ENCODE data around the gene TRIM10. TPM values are rescaled to one million over a fixed set of nuclear protein-coding genes. Genes with fewer than 3 reads are reported as not detected.

Gene TRIM10
- polyA plus RNA-seq, 4 donors: 1.4 to 6.4 (median 5.4) TPM

DNA sequence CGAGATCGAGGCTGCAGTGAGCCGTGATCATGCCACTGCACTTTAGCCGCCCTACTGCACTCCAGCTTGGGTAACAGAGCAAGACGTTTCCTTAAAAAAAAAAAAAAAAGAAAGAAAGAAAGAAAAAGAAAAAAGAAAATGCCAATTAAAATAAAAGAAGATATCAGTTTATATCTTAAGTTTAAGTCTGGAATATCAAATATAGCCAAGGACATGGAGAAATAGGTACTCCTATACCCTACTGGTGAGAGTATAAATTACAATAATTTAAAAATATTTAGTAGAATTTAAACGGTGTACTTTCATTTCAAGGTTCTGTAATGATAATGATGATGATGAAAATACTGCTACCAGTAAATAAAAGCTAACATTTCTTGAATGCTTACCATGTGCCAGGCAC, 44.3 kb downstream of the TRIM10 start:
- DNase-seq (no peak), FAIRE-seq (no peak)
- Histone ChIP-seq H3K27me3 (ENCODE audit: control insufficient read depth in 3 of 3, insufficient read depth in 3 of 3, low read length in 3 of 3) (peaks cover 0 to 13% (median 0%) of the 10 kb centered on the region in 3 donors), H3K27ac (ENCODE audit: low read depth in 1 of 3, low read length in 2 of 3) (no peak overlapping the region), H3K36me3 (ENCODE audit: control insufficient read depth in 3 of 3, insufficient read depth in 2 of 3, low read depth in 1 of 3, low read length in 3 of 3) (no peaks in the 10 kb centered on the region), H3K9me3 (ENCODE audit: control insufficient read depth in 2 of 2, insufficient read depth in 1 of 2, low read depth in 1 of 2, low read length in 1 of 2) (no peaks in the 10 kb centered on the region), H3K4me1 (ENCODE audit: control insufficient read depth in 3 of 3, insufficient read depth in 2 of 3, low read depth in 1 of 3, low read length in 2 of 3) (peaks cover 1 to 36% (median 4%) of the 10 kb centered on the region in 3 donors), H3K4me3 (ENCODE audit: low read depth in 1 of 3, low read length in 3 of 3) (no peak overlapping the region)
- WGBS, 3 donors: 73 to 77% (median 76%) methylated on average over 6 of the region's 6 CpGs

GRCh38 chr6:30113841-30114240, 47.2 kb downstream of the TRIM10 start:
- Histone ChIP-seq H3K36me3 (ENCODE audit: control insufficient read depth in 3 of 3, insufficient read depth in 2 of 3, low read depth in 1 of 3, low read length in 3 of 3) (no peaks in the 10 kb centered on the region), H3K4me1 (ENCODE audit: control insufficient read depth in 3 of 3, insufficient read depth in 2 of 3, low read depth in 1 of 3, low read length in 2 of 3) (peaks cover 2 to 29% (median 4%) of the 10 kb centered on the region in 3 donors), H3K4me3 (ENCODE audit: low read depth in 1 of 3, low read length in 3 of 3) (no peak overlapping the region), H3K27ac (ENCODE audit: low read depth in 1 of 3, low read length in 2 of 3) (peak overlapping the region; percentile 67 to 90 (median 82)), H3K9me3 (ENCODE audit: control insufficient read depth in 2 of 2, insufficient read depth in 1 of 2, low read depth in 1 of 2, low read length in 1 of 2) (no peaks in the 10 kb centered on the region), H3K27me3 (ENCODE audit: control insufficient read depth in 3 of 3, insufficient read depth in 3 of 3, low read length in 3 of 3) (peaks cover 0 to 25% (median 4%) of the 10 kb centered on the region in 3 donors)
- 3 to 35% (median 15%) methylated on average over 1 of the region's 1 CpG for WGBS, 3 donors
- peak; percentile 61 to 71 for DNase-seq
- no peak for FAIRE-seq

DNA sequence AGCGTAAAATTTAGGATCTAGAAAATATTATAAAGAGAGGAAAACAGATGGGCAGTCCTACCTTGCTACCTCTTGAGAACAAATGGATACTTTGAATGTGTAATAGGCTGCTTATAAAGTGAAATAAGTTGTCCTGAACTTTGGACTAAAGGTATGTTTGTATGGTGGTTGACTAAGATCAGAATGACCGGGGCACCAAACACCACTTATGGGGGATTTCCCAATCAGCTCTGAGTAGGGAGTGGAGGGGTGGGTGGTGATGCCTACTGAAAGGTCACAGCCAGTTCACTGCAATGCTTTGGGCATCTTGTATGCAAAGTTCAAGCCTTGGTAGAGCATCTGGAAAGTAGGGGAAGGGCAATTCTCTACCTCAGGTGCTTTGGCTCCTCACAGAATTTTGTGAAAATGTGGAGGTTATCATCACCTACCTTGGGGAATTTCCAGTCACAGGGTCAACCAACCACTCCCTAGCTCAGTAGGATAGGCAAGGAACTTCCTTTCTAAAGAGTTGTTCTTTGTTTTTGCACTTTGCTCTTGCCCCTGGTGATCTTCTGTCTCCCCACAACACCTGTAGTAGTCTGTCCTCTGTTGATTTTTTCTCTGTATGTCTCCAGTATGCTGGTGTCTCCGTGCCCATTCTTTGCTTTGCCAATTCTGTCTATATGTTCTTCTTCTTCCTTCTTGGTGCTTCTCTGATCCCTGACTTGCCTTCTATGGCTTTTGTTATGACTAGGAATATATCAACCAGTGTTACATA, 47.8 kb downstream of the TRIM10 start, which contains the start of gene TRIM31:
Gene TRIM31, minus strand, starts transcription at position 88 of the 757 bp plus-strand sequence. CDS start 285 bp downstream, outside the sequence.
- Histone ChIP-seq H3K36me3 (ENCODE audit: control insufficient read depth in 3 of 3, insufficient read depth in 2 of 3, low read depth in 1 of 3, low read length in 3 of 3) (no peaks in the 10 kb centered on the region), H3K27ac (ENCODE audit: low read depth in 1 of 3, low read length in 2 of 3) (peak within 1 kb of the TSS; percentile 67 to 90 (median 82)), H3K27me3 (ENCODE audit: control insufficient read depth in 3 of 3, insufficient read depth in 3 of 3, low read length in 3 of 3) (peaks cover 0 to 27% (median 4%) of the 10 kb centered on the region in 3 donors), H3K9me3 (ENCODE audit: control insufficient read depth in 2 of 2, insufficient read depth in 1 of 2, low read depth in 1 of 2, low read length in 1 of 2) (no peaks in the 10 kb centered on the region), H3K4me1 (ENCODE audit: control insufficient read depth in 3 of 3, insufficient read depth in 2 of 3, low read depth in 1 of 3, low read length in 2 of 3) (peaks cover 4 to 25% (median 4%) of the 10 kb centered on the region in 3 donors), H3K4me3 (ENCODE audit: low read depth in 1 of 3, low read length in 3 of 3) (peak within 1 kb of the TSS; percentile 27 to 44 (median 44))
- FAIRE-seq: no peak
- 28 to 59% (median 29%) methylated on average over 3 of the region's 3 CpGs for WGBS, 3 donors
- DNase-seq: peak; percentile 71 to 95

- Histone ChIP-seq H3K27ac (ENCODE audit: low read depth in 1 of 3, low read length in 2 of 3) (peak overlapping the region; percentile 67 to 74 (median 73)), H3K27me3 (ENCODE audit: control insufficient read depth in 3 of 3, insufficient read depth in 3 of 3, low read length in 3 of 3) (peaks cover 0 to 27% (median 4%) of the 10 kb centered on the region in 3 donors), H3K4me3 (ENCODE audit: low read depth in 1 of 3, low read length in 3 of 3) (peak overlapping the region; percentile 27 to 44 (median 44)), H3K9me3 (ENCODE audit: control insufficient read depth in 2 of 2, insufficient read depth in 1 of 2, low read depth in 1 of 2, low read length in 1 of 2) (no peaks in the 10 kb centered on the region), H3K36me3 (ENCODE audit: control insufficient read depth in 3 of 3, insufficient read depth in 2 of 3, low read depth in 1 of 3, low read length in 3 of 3) (peaks cover 0 to 3% (median 0%) of the 10 kb centered on the region in 3 donors), H3K4me1 (ENCODE audit: control insufficient read depth in 3 of 3, insufficient read depth in 2 of 3, low read depth in 1 of 3, low read length in 2 of 3) (peaks cover 4 to 25% (median 4%) of the 10 kb centered on the region in 3 donors)
- FAIRE-seq (no peak), DNase-seq (no peak)
- WGBS, 3 donors: 69 to 79% (median 75%) methylated on average over 10 of the region's 10 CpGs
Measured at GRCh38 chr6:30112402-30112994, 48.5 kb downstream of the TRIM10 start.

DNA sequence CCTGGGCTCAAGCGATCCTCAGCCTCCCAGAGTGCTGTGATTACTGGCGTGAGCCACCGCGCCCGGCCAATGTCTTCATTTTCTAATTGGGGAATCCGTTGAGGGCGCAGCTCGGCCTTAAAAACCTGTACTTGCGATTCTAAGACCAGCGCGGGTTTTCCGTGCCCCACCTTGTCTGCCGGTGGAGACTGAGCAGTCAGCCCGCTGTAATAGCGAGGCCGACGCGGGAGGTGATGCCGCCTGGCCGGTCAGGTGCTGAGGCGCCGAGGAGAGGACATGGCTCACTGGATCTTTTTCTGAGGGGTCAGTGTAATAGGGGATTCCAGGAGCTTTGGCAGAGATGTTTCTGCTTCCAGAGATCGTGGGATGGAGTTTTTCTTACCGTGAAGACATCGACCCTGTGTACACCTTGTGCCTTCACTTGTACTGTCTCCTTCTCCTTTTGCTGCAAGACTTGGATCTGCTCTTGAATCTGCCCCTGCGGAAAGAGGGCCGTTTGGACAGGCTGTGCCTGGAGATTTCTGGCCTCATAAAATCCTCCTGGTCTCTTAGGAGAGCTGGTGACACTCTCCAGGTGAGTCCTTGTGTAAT, 49.6 kb downstream of the TRIM10 start:
- Histone ChIP-seq H3K4me3 (ENCODE audit: low read depth in 1 of 3, low read length in 3 of 3) (peak overlapping the region in 2 of 3 donors; percentile 27 to 44), H3K27me3 (ENCODE audit: control insufficient read depth in 3 of 3, insufficient read depth in 3 of 3, low read length in 3 of 3) (peaks cover 0 to 27% (median 4%) of the 10 kb centered on the region in 3 donors), H3K9me3 (ENCODE audit: control insufficient read depth in 2 of 2, insufficient read depth in 1 of 2, low read depth in 1 of 2, low read length in 1 of 2) (no peaks in the 10 kb centered on the region), H3K27ac (ENCODE audit: low read depth in 1 of 3, low read length in 2 of 3) (peak overlapping the region in 2 of 3 donors; percentile 39 to 67), H3K4me1 (ENCODE audit: control insufficient read depth in 3 of 3, insufficient read depth in 2 of 3, low read depth in 1 of 3, low read length in 2 of 3) (peaks cover 4 to 25% (median 4%) of the 10 kb centered on the region in 3 donors), H3K36me3 (ENCODE audit: control insufficient read depth in 3 of 3, insufficient read depth in 2 of 3, low read depth in 1 of 3, low read length in 3 of 3) (peaks cover 0 to 3% (median 0%) of the 10 kb centered on the region in 3 donors)
- peak; percentile 35 to 45 for DNase-seq
- FAIRE-seq: no peak
- 61 to 69% (median 64%) methylated on average over 27 of the region's 27 CpGs for WGBS, 3 donors

DNA sequence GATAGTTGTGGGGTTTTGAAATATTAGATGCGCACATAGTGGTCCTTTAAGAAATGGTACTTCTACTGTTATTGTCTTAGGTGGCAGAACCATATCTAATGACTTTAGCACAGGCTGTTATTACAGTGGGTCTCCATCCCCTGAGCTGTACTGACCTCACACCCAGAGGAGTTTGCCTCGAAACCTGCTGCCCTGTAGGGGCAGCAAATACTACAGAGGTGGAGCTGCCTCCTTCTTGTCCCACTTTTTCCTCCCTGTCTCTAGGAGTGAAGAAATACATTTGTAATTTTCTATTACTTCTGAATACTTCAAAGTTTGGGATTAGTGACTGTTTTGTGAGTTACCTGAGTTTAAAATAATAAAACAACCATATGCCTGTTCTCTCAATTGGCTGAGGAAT, 56.4 kb downstream of the TRIM10 start:
- WGBS, 3 donors: 84 to 85% (median 84%) methylated on average over 2 of the region's 2 CpGs
- H3K4me1 ChIP-seq (ENCODE audit: control insufficient read depth in 3 of 3, insufficient read depth in 2 of 3, low read depth in 1 of 3, low read length in 2 of 3): peaks cover 6 to 30% (median 14%) of the 10 kb centered on the region in 3 donors
- peaks cover 0 to 17% (median 10%) of the 10 kb centered on the region in 3 donors for H3K27me3 ChIP-seq (ENCODE audit: control insufficient read depth in 3 of 3, insufficient read depth in 3 of 3, low read length in 3 of 3)
- DNase-seq: no peak
- H3K36me3 ChIP-seq (ENCODE audit: control insufficient read depth in 3 of 3, insufficient read depth in 2 of 3, low read depth in 1 of 3, low read length in 3 of 3): peaks cover 0 to 10% (median 0%) of the 10 kb centered on the region in 3 donors
- H3K9me3 ChIP-seq (ENCODE audit: control insufficient read depth in 2 of 2, insufficient read depth in 1 of 2, low read depth in 1 of 2, low read length in 1 of 2): no peaks in the 10 kb centered on the region
- FAIRE-seq: no peak
- no peak overlapping the region for H3K4me3 ChIP-seq (ENCODE audit: low read depth in 1 of 3, low read length in 3 of 3)
- no peak overlapping the region for H3K27ac ChIP-seq (ENCODE audit: low read depth in 1 of 3, low read length in 2 of 3)

DNA sequence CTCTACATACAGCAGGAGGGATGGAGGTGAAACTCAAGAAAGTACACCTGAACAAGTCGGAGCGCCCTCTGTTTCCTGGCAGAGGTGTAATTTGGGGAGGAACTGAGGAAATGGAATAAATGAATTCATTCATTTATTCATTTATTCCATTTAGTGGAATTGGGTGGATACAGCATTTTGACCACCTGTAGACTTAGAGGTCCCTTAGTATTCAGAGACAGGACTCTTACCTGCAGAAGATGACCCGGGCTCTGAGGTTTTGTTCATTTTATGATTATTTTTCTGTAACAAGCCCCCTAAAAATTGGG, 57.2 kb downstream of the TRIM10 start:
- H3K27me3 ChIP-seq (ENCODE audit: control insufficient read depth in 3 of 3, insufficient read depth in 3 of 3, low read length in 3 of 3): peaks cover 0 to 17% (median 9%) of the 10 kb centered on the region in 3 donors
- no peak for FAIRE-seq
- WGBS, 3 donors: 35 to 50% (median 37%) methylated on average over 3 of the region's 3 CpGs
- no peaks in the 10 kb centered on the region for H3K9me3 ChIP-seq (ENCODE audit: control insufficient read depth in 2 of 2, insufficient read depth in 1 of 2, low read depth in 1 of 2, low read length in 1 of 2)
- H3K27ac ChIP-seq (ENCODE audit: low read depth in 1 of 3, low read length in 2 of 3): peak overlapping the region; percentile 63 to 86 (median 70)
- H3K4me1 ChIP-seq (ENCODE audit: control insufficient read depth in 3 of 3, insufficient read depth in 2 of 3, low read depth in 1 of 3, low read length in 2 of 3): peaks cover 6 to 30% (median 14%) of the 10 kb centered on the region in 3 donors
- H3K36me3 ChIP-seq (ENCODE audit: control insufficient read depth in 3 of 3, insufficient read depth in 2 of 3, low read depth in 1 of 3, low read length in 3 of 3): peaks cover 0 to 10% (median 0%) of the 10 kb centered on the region in 3 donors
- DNase-seq: no peak
- peak overlapping the region in 2 of 3 donors; percentile 38 to 47 for H3K4me3 ChIP-seq (ENCODE audit: low read depth in 1 of 3, low read length in 3 of 3)

Measured in small intestine (tissue), 7 donors.